ENCODE measurements around the gene FAM174B.

FAM174B gene

GRCh38 chr15:92638709-92639365 is 16.7 kb downstream of the FAM174B start:
- ATAC-seq, result no peak

GRCh38 chr15:92638291-92638708 is 17.3 kb downstream of the FAM174B start:
- no peak for ATAC-seq

GRCh38 chr15:92637626-92638025 is 17.9 kb downstream of the FAM174B start:
- ATAC-seq, result no peak

- ATAC-seq, result peak in 1 of 2 donors; percentile 17
Measured at GRCh38 chr15:92636908-92637481, 18.6 kb downstream of the FAM174B start.

- no peak for ATAC-seq
Measured at GRCh38 chr15:92636401-92636907, 19.1 kb downstream of the FAM174B start.

GRCh38 chr15:92634671-92635201 is 20.8 kb downstream of the FAM174B start:
- ATAC-seq, result no peak

- no peak for ATAC-seq
Measured at GRCh38 chr15:92634060-92634459, 21.5 kb downstream of the FAM174B start.

- ATAC-seq, result no peak
Measured at GRCh38 chr15:92633418-92633817, 22.2 kb downstream of the FAM174B start.

GRCh38 chr15:92633001-92633400 is 22.6 kb downstream of the FAM174B start:
- no peak for ATAC-seq

GRCh38 chr15:92631721-92632120 is 23.9 kb downstream of the FAM174B start:
- no peak for ATAC-seq

GRCh38 chr15:92629975-92630626 is 25.5 kb downstream of the FAM174B start:
- ATAC-seq, result no peak

GRCh38 chr15:92629276-92629974 is 26.1 kb downstream of the FAM174B start:
- ATAC-seq, result no peak

- ATAC-seq, result no peak
Measured at GRCh38 chr15:92627014-92627413, 28.6 kb downstream of the FAM174B start.

- peak; percentile 91 to 92 for ATAC-seq
Measured at GRCh38 chr15:92625251-92625980, 30.2 kb downstream of the FAM174B start.

- ATAC-seq, result no peak
Measured at GRCh38 chr15:92624401-92624991, 31.1 kb downstream of the FAM174B start.

- no peak for ATAC-seq
Measured at GRCh38 chr15:92623435-92623834, 32.1 kb downstream of the FAM174B start.

- no peak for ATAC-seq
Measured at GRCh38 chr15:92621972-92622533, 33.5 kb downstream of the FAM174B start.

- ATAC-seq, result no peak
Measured at GRCh38 chr15:92620991-92621390, 34.6 kb downstream of the FAM174B start.

GRCh38 chr15:92619145-92620101 is 36.2 kb downstream of the FAM174B start:
- ATAC-seq, result no peak
